Hepatocyte (in vitro differentiated cells): ENCODE data around the gene AKR1B1. TPM values are rescaled to one million over a fixed set of nuclear protein-coding genes. Genes with fewer than 3 reads are reported as not detected.

Experiments used
- DNase-seq: peaks from one replicate; pipeline ENCODE4 v3.0.0-alpha.2; 2016; ENCODE audit warnings: low spot score
- H2AFZ ChIP-seq: fragments of 200-600 bp; sonication (generic); 2 replicates; pipeline ENCODE4 v1.6.0; 2016; ENCODE audit warnings: antibody characterized with exemption, mild to moderate bottlenecking
- H3K27ac ChIP-seq: fragments of 200-600 bp; sonication (generic); 2 replicates; pipeline ENCODE4 v1.5.1; 2016; ENCODE audit warnings: mild to moderate bottlenecking
- H3K27me3 ChIP-seq: fragments of 200-600 bp; sonication (generic); 2 replicates; pipeline ENCODE4 v1.6.1; 2016
- H3K36me3 ChIP-seq: fragments of 200-600 bp; sonication (generic); replicated peaks from 2 replicates; pipeline ENCODE4 v1.5.1; 2016; ENCODE audit warnings: low read depth; ENCODE audit not compliant: insufficient read depth
- H3K4me1 ChIP-seq: fragments of 200-600 bp; sonication (generic); 2 replicates; pipeline ENCODE4 v1.5.1; 2016; ENCODE audit warnings: mild to moderate bottlenecking, moderate library complexity; ENCODE audit not compliant: insufficient read depth
- H3K4me2 ChIP-seq: fragments of 200-600 bp; sonication (generic); 2 replicates; pipeline ENCODE4 v1.6.0; 2016
- H3K4me3 ChIP-seq: fragments of 200-600 bp; sonication (generic); 2 replicates; pipeline ENCODE4 v1.5.1; 2016; ENCODE audit warnings: mild to moderate bottlenecking
- H3K79me2 ChIP-seq: fragments of 200-600 bp; sonication (generic); 2 replicates; pipeline ENCODE4 v1.6.0; 2017; ENCODE audit warnings: mild to moderate bottlenecking
- H3K9me2 ChIP-seq: fragments of 200-600 bp; sonication (generic); replicated peaks from 2 replicates; pipeline ENCODE4 v1.6.0; 2017; ENCODE audit warnings: mild to moderate bottlenecking; ENCODE audit not compliant: insufficient read depth
- H3K9me3 ChIP-seq: fragments of 200-600 bp; sonication (generic); 2 replicates; pipeline ENCODE4 v1.5.1; 2016; ENCODE audit warnings: low read depth, mild to moderate bottlenecking
- H4K20me1 ChIP-seq: fragments of 200-600 bp; sonication (generic); 2 replicates; pipeline ENCODE4 v1.6.0; 2016; ENCODE audit warnings: mild to moderate bottlenecking; ENCODE audit not compliant: insufficient read depth, poor library complexity, severe bottlenecking
- CTCF ChIP-seq: fragments of 200-600 bp; sonication (generic); IDR thresholded peaks from 2 replicates; pipeline ENCODE4 v1.5.1; 2016; ENCODE audit warnings: antibody characterized with exemption, mild to moderate bottlenecking; ENCODE audit not compliant: poor library complexity
- EZH2 ChIP-seq: fragments of 200-600 bp; sonication (generic); IDR thresholded peaks from 2 replicates; pipeline ENCODE4 v1.6.1; 2016; ENCODE audit warnings: antibody characterized with exemption, mild to moderate bottlenecking, borderline replicate concordance
- EZH2phosphoT487 ChIP-seq: fragments of 200-600 bp; sonication (generic); IDR thresholded peaks from one replicate; pipeline ENCODE4 v1.6.1; 2018; ENCODE audit warnings: antibody characterized with exemption, mild to moderate bottlenecking, low read depth, moderate library complexity; ENCODE audit not compliant: unreplicated experiment, severe bottlenecking
- WGBS: methylation state at CpG from one replicate; pipeline ENCODE4 v1.1.6; 2016; ENCODE audit warnings: low lambda C conversion rate; ENCODE audit errors: missing lambda C conversion rate; 5-methylcytosine and 5-hydroxymethylcytosine counted together
- polyA plus RNA-seq: library from polyadenylated mRNA; unstranded; fragments of >200 nt; fragmentation: Nextera tagmentation; extraction: Ambion mirVana; gene quantifications from 2 replicates; pipeline ENCODE4 v1.2.1, GENCODE V29; 2016
- total RNA-seq: library from RNA; depleted of rRNA; stranded (reverse); fragments of >200 nt; gene quantifications from 2 replicates; pipeline ENCODE4 v1.2.3, GENCODE V29; 2014

The AKR1B1 gene
- total and polyA plus RNA-seq, 2 experiments from 2014 or later = 129 to 342 TPM

GRCh38 chr7:134474828-134475227, 15.9 kb upstream of the AKR1B1 start:
- no peaks in the 10 kb centered on the region for H3K9me2 ChIP-seq
- no peaks in the 10 kb centered on the region for H3K79me2 ChIP-seq
- no peaks in the 10 kb centered on the region for H4K20me1 ChIP-seq
- H2AFZ ChIP-seq = no peak overlapping the region
- no peak for TF ChIP-seq EZH2
- no peak for TF ChIP-seq CTCF
- no peak for TF ChIP-seq EZH2phosphoT487
- H3K4me3 ChIP-seq = no peak overlapping the region
- no peaks in the 10 kb centered on the region for H3K36me3 ChIP-seq
- no peaks in the 10 kb centered on the region for H3K9me3 ChIP-seq
- no peaks in the 10 kb centered on the region for H3K4me1 ChIP-seq
- H3K27ac ChIP-seq = no peak overlapping the region
- no peak for DNase-seq
- no peak overlapping the region for H3K4me2 ChIP-seq
- no peaks in the 10 kb centered on the region for H3K27me3 ChIP-seq
- WGBS = 88% methylated on average over 1 of the region's 1 CpG

- Histone ChIP-seq H3K79me2 (no peaks in the 10 kb centered on the region), H3K27ac (no peak overlapping the region), H3K36me3 (no peaks in the 10 kb centered on the region), H3K4me1 (no peaks in the 10 kb centered on the region), H3K9me2 (no peaks in the 10 kb centered on the region), H3K4me2 (no peak overlapping the region), H3K4me3 (no peak overlapping the region), H2AFZ (no peak overlapping the region), H3K27me3 (no peaks in the 10 kb centered on the region), H3K9me3 (no peaks in the 10 kb centered on the region), H4K20me1 (no peaks in the 10 kb centered on the region)
- TF ChIP-seq EZH2phosphoT487 = no peak
- TF ChIP-seq CTCF = no peak
- TF ChIP-seq EZH2 = no peak
- DNase-seq = no peak
- WGBS = 62% methylated on average over 6 of the region's 6 CpGs
These were observed 15.0 kb upstream of the AKR1B1 start for GRCh38 chr7:134473861-134474291.

GRCh38 chr7:134472572-134473244, 13.8 kb upstream of the AKR1B1 start:
- Histone ChIP-seq H3K27ac (no peak overlapping the region), H3K9me2 (no peaks in the 10 kb centered on the region), H3K4me1 (no peaks in the 10 kb centered on the region), H4K20me1 (no peaks in the 10 kb centered on the region), H3K36me3 (no peaks in the 10 kb centered on the region), H3K9me3 (no peaks in the 10 kb centered on the region), H2AFZ (no peak overlapping the region), H3K4me3 (no peak overlapping the region), H3K79me2 (no peaks in the 10 kb centered on the region), H3K4me2 (no peak overlapping the region), H3K27me3 (no peaks in the 10 kb centered on the region)
- no peak for DNase-seq
- TF ChIP-seq EZH2 = no peak
- no peak for TF ChIP-seq CTCF
- no peak for TF ChIP-seq EZH2phosphoT487
- WGBS = 90% methylated on average over 2 of the region's 2 CpGs
